Measurements from ENCODE around the gene PRCD. TPM values are rescaled to one million over a fixed set of nuclear protein-coding genes. Genes with fewer than 3 reads are reported as not detected.

PRCD gene
- polyA plus RNA-seq, 1 donor from 2014 or later: 22.5 TPM

- no peaks in the 10 kb centered on the region for H3K79me2 ChIP-seq (replicated peaks; ENCODE audit: insufficient read depth, low read length)
- no peak overlapping the region for H3K4me2 ChIP-seq (ENCODE audit: low read length)
- H3K4me3 ChIP-seq (ENCODE audit: low read length): no peak overlapping the region
- H3K36me3 ChIP-seq (ENCODE audit: insufficient read depth, low read length): no peaks in the 10 kb centered on the region
- H3K27me3 ChIP-seq (ENCODE audit: insufficient read depth, low read depth, low read length): peaks cover 21% of the 10 kb centered on the region
- H3K9me2 ChIP-seq (ENCODE audit: insufficient read depth, low read length): no peaks in the 10 kb centered on the region
- H3K9me3 ChIP-seq (ENCODE audit: low read length): no peaks in the 10 kb centered on the region
- TF ChIP-seq CTCF (IDR thresholded peaks at IDR 0.05; ENCODE audit: poor library complexity, severe bottlenecking): no peak
- TF ChIP-seq EZH2 (IDR thresholded peaks at IDR 0.05; ENCODE audit: borderline replicate concordance, insufficient read depth, low read length, poor library complexity, severe bottlenecking): no peak
- no peak for TF ChIP-seq RAD21 (conservative IDR thresholded peaks at IDR 0.05)
- no peak for TF ChIP-seq POLR2AphosphoS5 (IDR thresholded peaks at IDR 0.05)
- TF ChIP-seq, protein P1, sequence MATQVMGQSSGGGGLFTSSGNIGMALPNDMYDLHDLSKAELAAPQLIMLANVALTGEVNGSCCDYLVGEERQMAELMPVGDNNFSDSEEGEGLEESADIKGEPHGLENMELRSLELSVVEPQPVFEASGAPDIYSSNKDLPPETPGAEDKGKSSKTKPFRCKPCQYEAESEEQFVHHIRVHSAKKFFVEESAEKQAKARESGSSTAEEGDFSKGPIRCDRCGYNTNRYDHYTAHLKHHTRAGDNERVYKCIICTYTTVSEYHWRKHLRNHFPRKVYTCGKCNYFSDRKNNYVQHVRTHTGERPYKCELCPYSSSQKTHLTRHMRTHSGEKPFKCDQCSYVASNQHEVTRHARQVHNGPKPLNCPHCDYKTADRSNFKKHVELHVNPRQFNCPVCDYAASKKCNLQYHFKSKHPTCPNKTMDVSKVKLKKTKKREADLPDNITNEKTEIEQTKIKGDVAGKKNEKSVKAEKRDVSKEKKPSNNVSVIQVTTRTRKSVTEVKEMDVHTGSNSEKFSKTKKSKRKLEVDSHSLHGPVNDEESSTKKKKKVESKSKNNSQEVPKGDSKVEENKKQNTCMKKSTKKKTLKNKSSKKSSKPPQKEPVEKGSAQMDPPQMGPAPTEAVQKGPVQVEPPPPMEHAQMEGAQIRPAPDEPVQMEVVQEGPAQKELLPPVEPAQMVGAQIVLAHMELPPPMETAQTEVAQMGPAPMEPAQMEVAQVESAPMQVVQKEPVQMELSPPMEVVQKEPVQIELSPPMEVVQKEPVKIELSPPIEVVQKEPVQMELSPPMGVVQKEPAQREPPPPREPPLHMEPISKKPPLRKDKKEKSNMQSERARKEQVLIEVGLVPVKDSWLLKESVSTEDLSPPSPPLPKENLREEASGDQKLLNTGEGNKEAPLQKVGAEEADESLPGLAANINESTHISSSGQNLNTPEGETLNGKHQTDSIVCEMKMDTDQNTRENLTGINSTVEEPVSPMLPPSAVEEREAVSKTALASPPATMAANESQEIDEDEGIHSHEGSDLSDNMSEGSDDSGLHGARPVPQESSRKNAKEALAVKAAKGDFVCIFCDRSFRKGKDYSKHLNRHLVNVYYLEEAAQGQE (IDR thresholded peaks at IDR 0.05; ENCODE audit: borderline replicate concordance): no peak
- no peak for TF ChIP-seq TAF1 (IDR thresholded peaks at IDR 0.05; ENCODE audit: low read depth)
- TF ChIP-seq EP300 (conservative IDR thresholded peaks at IDR 0.05; ENCODE audit: poor library complexity, severe bottlenecking): no peak
- TF ChIP-seq SMC3 (conservative IDR thresholded peaks at IDR 0.05; ENCODE audit: poor library complexity): no peak
- no peaks in the 10 kb centered on the region for H3F3A ChIP-seq (ENCODE audit: insufficient read depth, low read length, poor library complexity, severe bottlenecking)
- peak overlapping the region; percentile 75 for H3K9ac ChIP-seq (ENCODE audit: low read length)
- no peaks in the 10 kb centered on the region for H4K20me1 ChIP-seq (ENCODE audit: insufficient read depth)
- no peak overlapping the region for H2AFZ ChIP-seq (ENCODE audit: low read depth, low read length)
- H3K27ac ChIP-seq (ENCODE audit: low read length): peak overlapping the region; percentile 96
Observed at GRCh38 chr17:76541739-76542454, 2.1 kb downstream of the PRCD start.

- H4K20me1 ChIP-seq (ENCODE audit: insufficient read depth): no peaks in the 10 kb centered on the region
- H3K9ac ChIP-seq (ENCODE audit: low read length): peak overlapping the region; percentile 75
- H3K27me3 ChIP-seq (ENCODE audit: insufficient read depth, low read depth, low read length): peaks cover 17% of the 10 kb centered on the region
- H3K27ac ChIP-seq (ENCODE audit: low read length): peak overlapping the region; percentile 96
- no peaks in the 10 kb centered on the region for H3K36me3 ChIP-seq (ENCODE audit: insufficient read depth, low read length)
- no peaks in the 10 kb centered on the region for H3K9me2 ChIP-seq (ENCODE audit: insufficient read depth, low read length)
- H3K9me3 ChIP-seq (ENCODE audit: low read length): no peaks in the 10 kb centered on the region
- no peaks in the 10 kb centered on the region for H3K79me2 ChIP-seq (replicated peaks; ENCODE audit: insufficient read depth, low read length)
- no peak overlapping the region for H3K4me3 ChIP-seq (ENCODE audit: low read length)
- H2AFZ ChIP-seq (ENCODE audit: low read depth, low read length): no peak overlapping the region
- no peaks in the 10 kb centered on the region for H3F3A ChIP-seq (ENCODE audit: insufficient read depth, low read length, poor library complexity, severe bottlenecking)
- TF ChIP-seq, protein P1 (IDR thresholded peaks at IDR 0.05; ENCODE audit: borderline replicate concordance): no peak
- TF ChIP-seq RAD21 (conservative IDR thresholded peaks at IDR 0.05) (no peak), EP300 (conservative IDR thresholded peaks at IDR 0.05; ENCODE audit: poor library complexity, severe bottlenecking) (no peak), EZH2 (IDR thresholded peaks at IDR 0.05; ENCODE audit: borderline replicate concordance, insufficient read depth, low read length, poor library complexity, severe bottlenecking) (no peak), TAF1 (IDR thresholded peaks at IDR 0.05; ENCODE audit: low read depth) (no peak), POLR2AphosphoS5 (IDR thresholded peaks at IDR 0.05) (no peak)
- H3K4me2 ChIP-seq (ENCODE audit: low read length): peak overlapping the region; percentile 52
Observed at GRCh38 chr17:76542566-76542971, 2.7 kb downstream of the PRCD start.
